ENCODE data around the gene NPTXR. TPM values are rescaled to one million over a fixed set of nuclear protein-coding genes. Genes with fewer than 3 reads are reported as not detected.

The NPTXR gene
- polyA plus RNA-seq, 1 of the 3 experiments (the other 2 are of a cell fraction), result 1.2 TPM

DNA sequence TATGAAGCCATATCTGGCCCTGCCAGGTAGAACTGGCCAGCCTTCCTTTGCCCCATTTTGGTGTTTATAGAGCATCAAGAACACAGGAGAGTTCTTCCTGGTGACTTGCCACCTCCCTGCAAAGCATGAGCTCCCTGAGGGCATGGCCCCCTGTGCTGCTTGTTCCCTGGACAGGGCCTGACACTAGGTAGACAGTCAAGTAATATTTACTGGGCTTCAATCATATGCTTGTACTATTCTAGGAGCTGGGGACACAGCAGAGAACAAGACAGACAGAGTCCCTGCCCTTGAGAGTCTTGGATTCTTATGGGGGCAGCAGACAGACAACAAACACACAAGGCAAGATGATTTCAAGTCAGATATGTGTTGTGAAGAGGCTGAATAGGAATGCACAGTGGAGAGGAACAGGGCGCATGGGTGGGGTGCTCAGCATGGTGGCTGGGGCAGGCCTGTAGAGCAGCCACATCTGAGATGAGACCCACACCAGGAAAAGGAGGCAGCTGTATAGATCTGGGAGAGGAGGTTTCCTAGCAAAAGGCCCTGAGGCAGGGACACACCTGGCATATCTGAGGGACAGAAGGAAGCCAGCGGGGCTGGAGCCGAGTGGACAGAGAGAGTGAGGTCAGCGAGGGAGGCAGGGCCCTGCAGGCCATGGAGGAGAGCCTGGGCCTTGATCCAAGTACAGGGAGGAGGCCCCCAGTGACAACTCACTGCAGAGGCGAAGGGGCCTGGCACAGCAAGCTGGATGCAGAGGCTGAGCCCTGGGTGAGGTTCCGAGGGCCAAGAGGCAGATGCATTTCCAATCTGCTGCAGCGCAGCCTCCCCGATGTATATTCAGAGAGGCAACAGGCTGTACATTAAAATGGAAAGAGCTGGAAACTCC is 38.4 kb upstream of the NPTXR start:
- no peak overlapping the region for H2AFZ ChIP-seq (ENCODE audit: low read depth)
- no peaks in the 10 kb centered on the region for H3F3A ChIP-seq (replicated peaks; ENCODE audit: insufficient read depth)
- WGBS (ENCODE audit: low lambda C conversion rate), result 100% methylated on average over 3 of the region's 8 CpGs
- no peaks in the 10 kb centered on the region for H3K27me3 ChIP-seq (ENCODE audit: insufficient read depth)
- no peaks in the 10 kb centered on the region for H3K36me3 ChIP-seq (replicated peaks in 1 of 2; ENCODE audit: control insufficient read depth in 1 of 2, insufficient read depth in 2 of 2, low read length in 1 of 2)
- ChIA-PET CTCF (interaction anchor here (1.8 kb wide), 1 partner anchor 13 kb away, joined by 4 read pairs; no protein-coding TSS in a partner anchor), POLR2A (interaction anchor here (0.6 kb wide), 1 partner anchor 10 kb away, joined by 3 read pairs; the partner anchor contains the start of gene CBX6)
- no peaks in the 10 kb centered on the region for H4K20me1 ChIP-seq (ENCODE audit: insufficient read depth)
- H3K4me1 ChIP-seq (ENCODE audit: control insufficient read depth in 1 of 2, insufficient read depth in 2 of 2, low read depth in 1 of 2, low read length in 1 of 2), result peaks cover 0 to 4% of the 10 kb centered on the region in 2 experiments; a peak in 1 of 4 replicates
- no peaks in the 10 kb centered on the region for H3K9me3 ChIP-seq
- no peak overlapping the region for H3K9ac ChIP-seq
- H3K27ac ChIP-seq (ENCODE audit: low read depth in 2 of 2, low read length in 1 of 2), result no peak overlapping the region
- TF ChIP-seq, protein P1, sequence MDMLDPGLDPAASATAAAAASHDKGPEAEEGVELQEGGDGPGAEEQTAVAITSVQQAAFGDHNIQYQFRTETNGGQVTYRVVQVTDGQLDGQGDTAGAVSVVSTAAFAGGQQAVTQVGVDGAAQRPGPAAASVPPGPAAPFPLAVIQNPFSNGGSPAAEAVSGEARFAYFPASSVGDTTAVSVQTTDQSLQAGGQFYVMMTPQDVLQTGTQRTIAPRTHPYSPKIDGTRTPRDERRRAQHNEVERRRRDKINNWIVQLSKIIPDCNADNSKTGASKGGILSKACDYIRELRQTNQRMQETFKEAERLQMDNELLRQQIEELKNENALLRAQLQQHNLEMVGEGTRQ (IDR thresholded peaks at IDR 0.05; ENCODE audit: borderline replicate concordance, low read depth, low read length), result no peak
- TF ChIP-seq, protein P2, sequence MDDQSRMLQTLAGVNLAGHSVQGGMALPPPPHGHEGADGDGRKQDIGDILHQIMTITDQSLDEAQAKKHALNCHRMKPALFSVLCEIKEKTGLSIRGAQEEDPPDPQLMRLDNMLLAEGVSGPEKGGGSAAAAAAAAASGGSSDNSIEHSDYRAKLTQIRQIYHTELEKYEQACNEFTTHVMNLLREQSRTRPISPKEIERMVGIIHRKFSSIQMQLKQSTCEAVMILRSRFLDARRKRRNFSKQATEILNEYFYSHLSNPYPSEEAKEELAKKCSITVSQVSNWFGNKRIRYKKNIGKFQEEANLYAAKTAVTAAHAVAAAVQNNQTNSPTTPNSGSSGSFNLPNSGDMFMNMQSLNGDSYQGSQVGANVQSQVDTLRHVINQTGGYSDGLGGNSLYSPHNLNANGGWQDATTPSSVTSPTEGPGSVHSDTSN (IDR thresholded peaks at IDR 0.05), result no peak
- TF ChIP-seq, protein P3, sequence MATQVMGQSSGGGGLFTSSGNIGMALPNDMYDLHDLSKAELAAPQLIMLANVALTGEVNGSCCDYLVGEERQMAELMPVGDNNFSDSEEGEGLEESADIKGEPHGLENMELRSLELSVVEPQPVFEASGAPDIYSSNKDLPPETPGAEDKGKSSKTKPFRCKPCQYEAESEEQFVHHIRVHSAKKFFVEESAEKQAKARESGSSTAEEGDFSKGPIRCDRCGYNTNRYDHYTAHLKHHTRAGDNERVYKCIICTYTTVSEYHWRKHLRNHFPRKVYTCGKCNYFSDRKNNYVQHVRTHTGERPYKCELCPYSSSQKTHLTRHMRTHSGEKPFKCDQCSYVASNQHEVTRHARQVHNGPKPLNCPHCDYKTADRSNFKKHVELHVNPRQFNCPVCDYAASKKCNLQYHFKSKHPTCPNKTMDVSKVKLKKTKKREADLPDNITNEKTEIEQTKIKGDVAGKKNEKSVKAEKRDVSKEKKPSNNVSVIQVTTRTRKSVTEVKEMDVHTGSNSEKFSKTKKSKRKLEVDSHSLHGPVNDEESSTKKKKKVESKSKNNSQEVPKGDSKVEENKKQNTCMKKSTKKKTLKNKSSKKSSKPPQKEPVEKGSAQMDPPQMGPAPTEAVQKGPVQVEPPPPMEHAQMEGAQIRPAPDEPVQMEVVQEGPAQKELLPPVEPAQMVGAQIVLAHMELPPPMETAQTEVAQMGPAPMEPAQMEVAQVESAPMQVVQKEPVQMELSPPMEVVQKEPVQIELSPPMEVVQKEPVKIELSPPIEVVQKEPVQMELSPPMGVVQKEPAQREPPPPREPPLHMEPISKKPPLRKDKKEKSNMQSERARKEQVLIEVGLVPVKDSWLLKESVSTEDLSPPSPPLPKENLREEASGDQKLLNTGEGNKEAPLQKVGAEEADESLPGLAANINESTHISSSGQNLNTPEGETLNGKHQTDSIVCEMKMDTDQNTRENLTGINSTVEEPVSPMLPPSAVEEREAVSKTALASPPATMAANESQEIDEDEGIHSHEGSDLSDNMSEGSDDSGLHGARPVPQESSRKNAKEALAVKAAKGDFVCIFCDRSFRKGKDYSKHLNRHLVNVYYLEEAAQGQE (IDR thresholded peaks at IDR 0.05; ENCODE audit: low read depth, low read length), result no peak
- no peak for TF ChIP-seq MEF2A (IDR thresholded peaks at IDR 0.05; ENCODE audit: borderline replicate concordance, low read depth)
- TF ChIP-seq MXI1 (IDR thresholded peaks at IDR 0.05; ENCODE audit: low read depth, low read length), result no peak
- TF ChIP-seq TAF1 (IDR thresholded peaks at IDR 0.05; ENCODE audit: borderline replicate concordance, low read depth, low read length), result no peak
- TF ChIP-seq, protein P4, sequence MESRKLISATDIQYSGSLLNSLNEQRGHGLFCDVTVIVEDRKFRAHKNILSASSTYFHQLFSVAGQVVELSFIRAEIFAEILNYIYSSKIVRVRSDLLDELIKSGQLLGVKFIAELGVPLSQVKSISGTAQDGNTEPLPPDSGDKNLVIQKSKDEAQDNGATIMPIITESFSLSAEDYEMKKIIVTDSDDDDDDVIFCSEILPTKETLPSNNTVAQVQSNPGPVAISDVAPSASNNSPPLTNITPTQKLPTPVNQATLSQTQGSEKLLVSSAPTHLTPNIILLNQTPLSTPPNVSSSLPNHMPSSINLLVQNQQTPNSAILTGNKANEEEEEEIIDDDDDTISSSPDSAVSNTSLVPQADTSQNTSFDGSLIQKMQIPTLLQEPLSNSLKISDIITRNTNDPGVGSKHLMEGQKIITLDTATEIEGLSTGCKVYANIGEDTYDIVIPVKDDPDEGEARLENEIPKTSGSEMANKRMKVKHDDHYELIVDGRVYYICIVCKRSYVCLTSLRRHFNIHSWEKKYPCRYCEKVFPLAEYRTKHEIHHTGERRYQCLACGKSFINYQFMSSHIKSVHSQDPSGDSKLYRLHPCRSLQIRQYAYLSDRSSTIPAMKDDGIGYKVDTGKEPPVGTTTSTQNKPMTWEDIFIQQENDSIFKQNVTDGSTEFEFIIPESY (IDR thresholded peaks at IDR 0.05; ENCODE audit: borderline replicate concordance, low read depth), result no peak
- TF ChIP-seq JUND (IDR thresholded peaks at IDR 0.05), result no peak
- no peak for TF ChIP-seq NRF1 (IDR thresholded peaks at IDR 0.05; ENCODE audit: low read depth, low read length)
- no peak for TF ChIP-seq EZH2phosphoT487 (IDR thresholded peaks at IDR 0.05; ENCODE audit: borderline replicate concordance, low read depth)
- no peak for TF ChIP-seq NFIC (IDR thresholded peaks at IDR 0.05; ENCODE audit: borderline replicate concordance)
- no peak for TF ChIP-seq TEAD4 (IDR thresholded peaks at IDR 0.05; ENCODE audit: borderline replicate concordance, insufficient read depth)
- TF ChIP-seq EP300 (IDR thresholded peaks at IDR 0.05; ENCODE audit: borderline replicate concordance in 1 of 2, low read depth in 1 of 2, low read length in 1 of 2), result no peak
- no peak for TF ChIP-seq CHD2 (IDR thresholded peaks at IDR 0.05; ENCODE audit: low read length, partially characterized antibody)
- TF ChIP-seq, protein P5, sequence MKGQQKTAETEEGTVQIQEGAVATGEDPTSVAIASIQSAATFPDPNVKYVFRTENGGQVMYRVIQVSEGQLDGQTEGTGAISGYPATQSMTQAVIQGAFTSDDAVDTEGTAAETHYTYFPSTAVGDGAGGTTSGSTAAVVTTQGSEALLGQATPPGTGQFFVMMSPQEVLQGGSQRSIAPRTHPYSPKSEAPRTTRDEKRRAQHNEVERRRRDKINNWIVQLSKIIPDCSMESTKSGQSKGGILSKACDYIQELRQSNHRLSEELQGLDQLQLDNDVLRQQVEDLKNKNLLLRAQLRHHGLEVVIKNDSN (IDR thresholded peaks at IDR 0.05; ENCODE audit: borderline replicate concordance, low read depth), result no peak
- TF ChIP-seq SIN3A (IDR thresholded peaks at IDR 0.05; ENCODE audit: borderline replicate concordance, low read depth, low read length), result no peak
- no peaks in the 10 kb centered on the region for H3K79me2 ChIP-seq (ENCODE audit: insufficient read depth)
- no peak overlapping the region for H3K4me2 ChIP-seq
- no peaks in the 10 kb centered on the region for H3K9me2 ChIP-seq
- DNase-seq, result no peak
- no peak overlapping the region for H3K4me3 ChIP-seq (ENCODE audit: low read depth in 2 of 2, low read length in 1 of 2)

Measured in SK-N-SH (cell line).